HG03139 (cell line): Measurements from ENCODE around the gene ICAM5.

Experiments used
- ATAC-seq: cut with Tn5 transposase; IDR thresholded peaks from one replicate; pipeline ENCODE4 v1.9.1; 2021; ENCODE audit not compliant: unreplicated experiment

ICAM5 gene

DNA sequence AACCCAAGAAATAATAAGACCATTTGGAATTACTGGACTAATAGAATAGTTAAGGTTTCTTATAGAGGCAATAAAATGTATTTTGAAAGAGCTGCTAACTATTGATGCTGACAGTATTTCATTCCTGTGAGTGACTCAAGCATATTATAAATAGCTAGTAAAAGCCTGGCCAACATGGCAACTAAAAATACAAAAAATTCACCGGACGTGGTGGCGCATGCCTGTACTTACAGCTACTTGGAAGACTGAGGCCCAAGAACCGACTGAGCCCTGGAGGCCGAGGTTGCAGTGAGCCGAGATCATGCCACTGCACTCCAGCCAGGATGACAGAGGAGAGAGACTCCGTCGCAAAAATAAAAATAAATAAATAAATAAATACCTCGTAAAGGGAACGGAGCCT is 55.0 kb downstream of the ICAM5 start:
- ATAC-seq, result no peak
